HEK293T (cell line): ENCODE results near the gene MDFIC2.

Experiments
- ARNT ChIP-seq: fragments of 450-650 bp; IDR thresholded peaks from 2 replicates; pipeline ENCODE4 v1.6.1; 2017; ENCODE audit warnings: mild to moderate bottlenecking
- BHLHE40 ChIP-seq: fragments of 450-650 bp; IDR thresholded peaks from 2 replicates; pipeline ENCODE4 v1.6.1; 2016; ENCODE audit warnings: mild to moderate bottlenecking, moderate library complexity, borderline replicate concordance
- ELF4 ChIP-seq: fragments of 450-650 bp; IDR thresholded peaks from 2 replicates; pipeline ENCODE4 v1.6.1; 2017; ENCODE audit warnings: antibody characterized with exemption
- FOXA1 ChIP-seq: fragments of 450-650 bp; IDR thresholded peaks from 2 replicates; pipeline ENCODE4 v1.6.1; 2016; ENCODE audit warnings: mild to moderate bottlenecking
- FOXK2 ChIP-seq: fragments of 450-650 bp; IDR thresholded peaks from 2 replicates; pipeline ENCODE4 v1.6.1; 2016; ENCODE audit warnings: mild to moderate bottlenecking
- FOXM1 ChIP-seq: fragments of 450-650 bp; IDR thresholded peaks from 2 replicates; pipeline ENCODE4 v1.6.1; 2017; ENCODE audit warnings: mild to moderate bottlenecking, borderline replicate concordance
- HDGF ChIP-seq: fragments of 450-650 bp; IDR thresholded peaks from 2 replicates; pipeline ENCODE4 v1.6.1; 2017; ENCODE audit warnings: antibody characterized with exemption, borderline replicate concordance
- L3MBTL2 ChIP-seq: fragments of 450-650 bp; conservative IDR thresholded peaks from 2 replicates; pipeline ENCODE4 v1.6.1; 2016; ENCODE audit warnings: mild to moderate bottlenecking
- NFRKB ChIP-seq: fragments of 450-650 bp; IDR thresholded peaks from 2 replicates; pipeline ENCODE4 v1.6.1; 2016; ENCODE audit warnings: mild to moderate bottlenecking, moderate library complexity
- PKNOX1 ChIP-seq: fragments of 450-650 bp; IDR thresholded peaks from 2 replicates; pipeline ENCODE4 v1.6.1; 2016
- SP1 ChIP-seq: fragments of 450-650 bp; IDR thresholded peaks from 2 replicates; pipeline ENCODE4 v1.6.1; 2017
- SUZ12 ChIP-seq: fragments of 450-650 bp; IDR thresholded peaks from 2 replicates; pipeline ENCODE4 v1.6.1; 2016; ENCODE audit warnings: mild to moderate bottlenecking
- TARDBP ChIP-seq: fragments of 450-650 bp; IDR thresholded peaks from 2 replicates; pipeline ENCODE4 v1.6.1; 2016
- ZNF384 ChIP-seq: fragments of 450-650 bp; IDR thresholded peaks from 2 replicates; pipeline ENCODE4 v1.6.1; 2016

DNA sequence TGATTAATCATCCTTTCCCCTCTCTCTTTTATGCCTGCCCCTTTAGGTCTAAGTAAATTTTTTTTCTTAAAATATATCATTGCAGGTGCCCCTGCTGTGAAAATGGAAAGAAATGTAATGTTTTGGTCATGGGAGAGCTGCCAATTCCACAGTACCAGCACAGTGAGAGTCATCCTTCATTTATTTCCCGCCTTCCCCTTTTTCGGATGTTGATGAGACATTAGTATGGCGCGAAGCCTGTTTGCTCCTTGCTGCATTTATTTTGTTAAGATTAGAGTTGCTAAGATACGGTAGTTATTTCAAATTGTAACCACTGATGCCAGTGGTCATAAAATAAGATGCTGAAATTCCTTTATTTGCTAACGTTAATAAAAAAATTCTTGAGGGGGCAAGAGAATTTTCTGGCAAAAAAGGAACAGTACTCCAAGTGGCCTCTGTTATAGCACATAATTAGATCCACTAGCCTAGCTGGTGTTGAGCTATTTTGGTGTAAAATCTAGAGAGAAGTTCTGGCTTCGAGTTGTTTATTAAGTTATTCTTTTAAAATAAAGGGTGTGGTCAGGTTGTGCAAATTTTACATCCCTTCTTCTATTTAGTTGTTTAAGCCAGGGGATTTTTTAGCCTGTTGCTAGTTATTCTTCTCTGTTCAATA is 62.8 kb downstream of the MDFIC2 start:
- TF ChIP-seq FOXK2, result no peak
- TF ChIP-seq SUZ12, result no peak
- TF ChIP-seq FOXA1, result no peak
- no peak for TF ChIP-seq TARDBP
- no peak for TF ChIP-seq FOXM1
- no peak for TF ChIP-seq PKNOX1
- no peak for TF ChIP-seq SP1
- no peak; the same call in 1 of the 2 replicates for TF ChIP-seq L3MBTL2
- TF ChIP-seq HDGF, result no peak
- TF ChIP-seq BHLHE40, result no peak
- no peak for TF ChIP-seq ZNF384
- TF ChIP-seq ELF4, result no peak
- TF ChIP-seq NFRKB, result no peak
- no peak for TF ChIP-seq ARNT
